SH-SY5Y (cell line): ENCODE measurements around the gene ACVR1C.

ENCODE experiments used
- GATA2 ChIP-seq: IDR thresholded peaks from 2 replicates; pipeline ENCODE4 v1.6.1; 2011; ENCODE audit warnings: mild to moderate bottlenecking, low read depth, low read length
- GATA3 ChIP-seq: IDR thresholded peaks from 2 replicates; pipeline ENCODE4 v1.6.1; 2011; ENCODE audit warnings: low read depth, mild to moderate bottlenecking, low read length, moderate library complexity

ACVR1C gene

DNA sequence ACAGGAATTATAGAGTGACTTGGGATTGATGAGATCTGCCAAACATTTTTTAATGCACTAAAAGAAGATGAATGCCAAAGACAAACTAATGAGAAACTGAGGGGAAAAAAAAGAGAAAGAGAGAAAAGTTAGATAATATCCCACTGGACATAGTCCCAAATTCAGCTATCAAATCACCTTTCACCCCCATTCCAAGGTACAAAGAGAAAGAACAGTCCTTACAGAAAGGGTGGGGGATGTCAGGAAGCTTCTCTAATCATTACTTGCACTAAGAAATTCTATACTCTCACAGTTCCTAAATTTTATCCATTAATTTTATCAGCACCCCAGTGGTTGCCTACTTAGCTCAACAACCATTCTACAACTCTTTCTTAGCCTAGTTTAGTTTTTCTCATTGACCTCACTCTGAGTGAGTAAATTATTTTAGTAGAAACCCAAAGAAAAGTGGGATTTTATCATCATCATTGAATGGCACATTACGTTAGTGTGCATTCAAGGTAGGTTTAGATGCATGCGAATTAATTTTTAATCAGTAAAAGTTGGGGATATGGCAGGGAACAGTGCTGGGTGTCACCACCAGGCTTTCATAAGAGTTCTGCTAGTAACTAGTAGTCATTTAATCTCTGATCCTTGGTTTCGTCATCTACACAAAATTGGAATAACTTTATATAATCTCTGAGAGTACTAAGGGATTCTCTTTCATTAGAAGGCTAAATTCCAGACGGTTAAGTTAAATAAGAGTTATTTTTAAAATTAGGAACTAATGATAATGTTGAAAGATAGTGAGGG lies 99.5 kb downstream of the ACVR1C start:
- no peak for TF ChIP-seq GATA2
- no peak for TF ChIP-seq GATA3

DNA sequence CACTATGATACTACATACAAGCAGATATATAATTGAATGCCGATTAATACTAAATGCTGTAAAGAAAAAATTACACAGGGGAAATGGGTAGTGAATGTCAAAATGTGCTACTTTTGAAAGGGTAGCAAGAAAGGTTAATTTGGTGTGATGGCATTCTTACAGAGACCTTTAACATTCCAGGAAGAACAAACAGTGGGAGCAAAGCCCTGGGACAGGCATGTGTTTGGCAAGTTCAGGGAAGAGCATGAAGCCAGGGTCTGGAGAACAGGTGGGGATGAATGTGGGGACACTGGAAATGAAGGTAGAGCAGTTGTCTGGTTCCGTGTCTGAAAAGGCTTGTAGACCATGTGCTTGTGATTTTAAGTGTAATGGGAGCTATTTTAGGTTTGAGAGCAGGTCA lies 102.6 kb downstream of the ACVR1C start:
- TF ChIP-seq GATA2 (no peak), GATA3 (no peak)

DNA sequence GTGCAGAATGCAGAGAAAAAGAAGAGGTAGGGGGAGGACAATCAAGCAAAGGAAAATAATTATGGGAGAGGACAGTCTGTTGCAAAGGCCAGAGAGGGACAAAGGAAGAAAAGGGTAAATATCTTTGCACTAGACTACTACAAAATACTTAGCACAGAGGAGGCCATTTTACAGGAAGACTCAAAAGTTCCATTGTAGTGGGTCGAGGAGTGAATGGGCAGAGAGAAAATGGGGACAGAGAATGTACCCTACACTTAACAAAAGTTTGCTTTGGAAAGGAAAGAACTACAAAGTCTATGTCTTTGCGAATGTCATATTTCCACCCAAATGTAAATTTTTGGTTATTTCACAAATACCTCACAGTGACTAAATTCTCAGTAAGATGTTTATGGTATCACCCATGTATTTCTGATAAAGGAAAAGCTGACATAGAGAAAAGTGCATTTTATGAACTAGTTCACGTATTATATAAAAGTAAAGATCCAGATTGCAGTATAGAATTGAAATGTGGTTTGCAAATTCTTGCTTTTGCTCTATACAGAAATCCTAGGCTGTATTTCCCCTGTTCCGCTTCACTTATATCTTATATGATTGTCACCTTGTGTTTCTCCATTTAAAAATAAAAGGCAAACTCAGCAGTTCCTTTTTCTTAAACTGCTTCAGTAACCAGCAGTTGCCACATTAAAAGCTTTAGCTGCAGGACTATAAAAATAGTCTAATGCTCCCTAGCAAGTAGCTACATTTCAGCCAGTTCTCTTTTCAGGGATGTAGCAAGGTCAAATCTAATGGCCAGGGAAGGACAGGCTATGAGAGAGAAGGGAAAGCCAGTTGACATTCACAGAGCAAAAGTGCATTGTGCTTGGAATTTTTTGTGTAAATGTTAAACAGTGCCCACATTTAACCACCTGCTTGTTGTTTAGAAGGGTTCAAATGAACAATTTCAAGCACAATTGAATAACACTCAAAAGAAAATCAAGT lies 105.1 kb downstream of the ACVR1C start:
- TF ChIP-seq GATA2 (no peak), GATA3 (no peak)

DNA sequence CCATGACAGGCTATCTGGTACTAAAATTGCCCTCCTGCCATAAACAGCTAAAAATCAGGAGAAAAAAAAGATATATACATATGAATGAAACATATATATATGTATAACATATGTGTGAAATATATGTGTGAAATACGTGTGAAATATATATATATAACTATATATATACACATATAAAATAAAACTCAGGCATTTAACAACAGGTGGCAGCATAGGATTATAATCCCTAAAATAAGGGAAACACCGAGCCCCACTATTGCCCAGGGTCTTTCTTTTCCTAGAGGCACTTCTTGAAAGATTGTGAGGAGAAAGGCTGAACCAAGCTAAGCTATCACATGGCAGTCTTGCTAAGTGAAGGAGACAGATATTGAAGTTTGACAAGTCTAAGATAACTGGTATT lies 118.9 kb downstream of the ACVR1C start:
- TF ChIP-seq GATA2 (no peak), GATA3 (no peak)

DNA sequence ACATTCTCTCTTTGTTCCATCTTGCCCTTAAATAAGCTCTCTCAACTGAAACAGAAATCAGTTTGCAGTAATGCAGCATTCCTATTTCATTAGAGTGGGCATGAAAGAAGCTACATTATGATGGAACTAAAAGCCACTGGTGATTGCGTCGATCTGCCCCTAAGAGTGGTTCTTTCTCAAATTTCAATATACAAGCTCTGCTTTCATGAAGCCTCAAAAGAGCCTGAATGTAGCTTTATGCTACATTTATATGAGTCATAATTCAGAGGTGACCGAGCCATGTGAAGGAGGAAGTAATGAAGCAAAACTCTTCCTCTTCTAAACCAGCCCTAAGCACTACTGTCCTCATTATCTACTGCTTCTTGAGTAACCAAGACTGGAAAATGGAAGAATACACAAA lies 120.0 kb downstream of the ACVR1C start:
- TF ChIP-seq GATA3 (no peak), GATA2 (no peak)

DNA sequence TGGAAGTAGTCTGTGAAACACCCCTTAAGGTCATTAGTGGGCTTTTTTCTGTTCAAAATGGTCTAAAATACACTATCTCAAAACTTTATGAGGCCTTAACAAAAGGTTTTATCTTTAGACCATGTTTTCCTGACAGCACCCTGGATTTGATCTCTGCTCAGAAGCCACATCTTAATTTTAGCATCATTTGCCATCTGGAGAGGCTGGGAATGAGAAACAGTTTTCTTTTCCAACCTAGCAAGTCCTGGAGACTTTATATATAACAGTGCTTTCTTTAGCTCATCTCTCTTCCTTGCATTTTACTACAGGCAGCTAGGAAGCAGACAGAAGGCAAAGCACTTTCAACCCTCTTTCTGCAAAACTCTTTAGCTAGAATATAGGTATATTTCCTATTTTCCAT lies 122.1 kb downstream of the ACVR1C start:
- no peak for TF ChIP-seq GATA3
- TF ChIP-seq GATA2, result no peak

DNA sequence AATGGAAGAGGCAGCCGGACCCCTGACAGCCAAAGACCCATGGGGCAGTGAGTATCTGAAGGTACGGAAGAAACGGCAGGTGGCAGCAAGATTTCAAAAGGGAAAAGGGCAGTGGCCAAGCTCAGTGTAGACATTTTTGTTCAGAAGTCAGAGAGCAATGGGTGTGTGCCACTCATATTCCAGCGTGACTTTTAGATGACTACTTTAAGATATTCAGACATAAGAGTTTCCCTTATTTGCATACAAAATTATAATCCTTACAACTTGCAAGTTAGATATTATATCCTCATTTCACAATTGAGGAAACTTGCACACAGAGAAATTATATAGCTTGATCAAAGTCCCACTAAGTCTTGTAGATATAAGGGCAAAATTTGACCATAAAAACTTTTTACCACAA lies 124.0 kb downstream of the ACVR1C start:
- TF ChIP-seq GATA2 (no peak), GATA3 (no peak)

DNA sequence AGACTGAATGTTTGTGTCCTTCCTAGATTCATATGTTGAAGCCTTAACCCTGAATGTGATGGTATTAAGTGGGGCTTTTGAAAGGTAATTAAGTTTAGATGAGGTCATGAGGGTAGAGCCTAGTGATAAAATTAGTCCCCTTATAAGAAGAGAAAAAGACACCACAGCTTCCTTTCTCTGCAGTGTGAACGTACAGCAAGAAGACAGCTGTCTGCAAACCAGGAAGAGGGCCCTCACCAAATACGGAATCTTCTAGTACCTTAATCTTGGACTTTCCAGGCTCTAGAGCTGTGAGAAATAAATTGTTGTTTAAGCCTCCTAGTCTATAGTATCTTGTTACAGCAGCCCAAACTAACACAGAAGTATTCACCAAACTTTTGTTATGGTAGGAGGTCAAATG lies 127.6 kb downstream of the ACVR1C start:
- TF ChIP-seq GATA3, result no peak
- TF ChIP-seq GATA2, result no peak

DNA sequence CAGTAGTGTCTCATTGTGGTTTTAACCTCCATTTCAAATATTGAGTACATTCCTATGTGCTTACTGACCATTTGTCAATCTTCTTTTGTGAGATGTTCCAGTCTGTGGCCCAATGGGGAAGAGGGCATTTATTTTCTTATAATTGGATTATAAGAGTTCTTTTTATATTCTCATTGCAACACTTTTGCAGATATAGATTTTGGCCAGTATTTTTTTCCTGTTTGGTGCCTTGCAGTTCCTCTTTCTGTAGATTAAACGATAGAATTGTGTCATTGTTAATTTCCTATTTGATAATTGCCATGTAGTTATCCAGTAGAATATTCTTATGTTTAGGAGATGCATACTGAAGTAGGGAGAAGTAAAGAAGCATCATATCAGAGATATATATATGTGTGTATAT lies 128.3 kb downstream of the ACVR1C start:
- TF ChIP-seq GATA3 (no peak), GATA2 (no peak)

DNA sequence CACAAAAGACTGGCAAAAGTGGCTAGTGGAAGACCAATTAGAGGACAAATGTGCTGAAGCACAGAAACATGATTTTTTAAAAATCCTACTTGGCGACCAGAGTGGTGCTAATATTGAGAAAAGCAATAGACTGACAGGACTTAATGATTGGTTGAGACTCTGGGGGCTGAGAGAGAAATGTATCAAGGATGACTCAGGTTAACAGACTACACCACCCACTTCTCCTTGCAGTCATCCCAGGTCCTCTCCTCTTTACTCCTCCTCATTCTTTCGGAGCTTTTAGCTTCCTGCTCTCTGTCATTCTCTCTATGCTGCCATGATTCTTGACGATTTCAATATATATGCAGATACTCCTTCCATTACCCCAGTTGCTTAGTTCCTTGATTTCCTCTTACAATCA lies 130.2 kb downstream of the ACVR1C start:
- TF ChIP-seq GATA2, result no peak
- TF ChIP-seq GATA3, result no peak

DNA sequence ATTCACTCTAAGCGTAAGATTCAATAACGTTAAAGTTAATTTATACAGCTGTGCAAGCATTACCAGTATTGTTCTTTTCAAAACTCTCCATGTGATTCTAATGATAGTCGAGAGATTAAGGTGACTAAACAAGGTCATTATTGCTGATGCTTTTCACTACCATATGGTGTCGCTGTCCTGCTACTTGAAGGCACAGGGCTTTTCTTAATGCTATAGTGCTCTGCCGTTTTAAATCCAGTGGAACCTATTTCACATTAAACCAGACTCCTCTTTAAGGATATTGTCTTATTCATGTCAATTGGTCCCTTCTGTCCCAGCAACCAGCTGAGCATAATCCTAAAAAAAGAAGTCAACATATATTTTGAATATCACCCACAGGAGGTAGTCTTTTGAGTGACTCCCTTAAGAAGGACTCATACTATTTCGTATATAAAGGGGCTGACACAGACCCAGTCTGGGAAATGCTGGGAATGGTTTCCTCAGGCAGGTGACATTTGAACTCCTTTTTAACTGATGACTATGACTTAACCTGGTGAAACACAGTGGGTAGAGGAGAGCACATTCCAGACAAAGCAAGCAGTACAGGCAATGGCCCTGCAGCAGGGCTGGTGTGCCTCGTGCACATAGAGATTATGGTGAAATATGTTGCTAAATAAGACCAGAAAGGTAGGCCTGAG lies 130.9 kb downstream of the ACVR1C start:
- TF ChIP-seq GATA2 (no peak), GATA3 (no peak)

DNA sequence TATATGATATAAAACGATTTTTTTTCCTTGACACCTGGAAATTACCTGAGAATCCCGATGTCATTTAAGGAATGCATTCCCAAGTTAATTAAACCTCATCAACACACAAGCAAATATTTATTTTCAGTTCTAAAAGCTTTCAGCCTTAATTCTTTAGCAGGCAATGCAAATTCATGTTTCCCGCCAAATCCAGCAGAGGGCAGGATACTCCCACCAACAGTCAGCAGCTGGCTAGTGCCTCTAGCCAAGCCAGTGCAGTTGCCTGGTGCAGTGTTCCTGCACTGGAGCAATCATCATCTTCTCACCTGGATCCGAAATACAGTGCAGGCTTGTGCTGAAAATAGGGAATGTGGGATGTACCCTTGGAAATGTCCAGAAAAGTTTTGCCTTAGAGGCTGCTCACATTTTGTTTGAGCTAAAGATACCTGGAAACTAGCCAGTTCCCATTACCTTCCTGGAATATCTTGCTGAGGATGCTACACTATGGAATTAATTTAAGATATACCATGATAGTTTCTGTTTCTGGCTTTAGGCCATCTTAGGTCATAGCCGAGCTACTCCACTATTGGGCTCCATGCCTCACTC lies 136.4 kb downstream of the ACVR1C start:
- TF ChIP-seq GATA2, result no peak
- no peak for TF ChIP-seq GATA3

DNA sequence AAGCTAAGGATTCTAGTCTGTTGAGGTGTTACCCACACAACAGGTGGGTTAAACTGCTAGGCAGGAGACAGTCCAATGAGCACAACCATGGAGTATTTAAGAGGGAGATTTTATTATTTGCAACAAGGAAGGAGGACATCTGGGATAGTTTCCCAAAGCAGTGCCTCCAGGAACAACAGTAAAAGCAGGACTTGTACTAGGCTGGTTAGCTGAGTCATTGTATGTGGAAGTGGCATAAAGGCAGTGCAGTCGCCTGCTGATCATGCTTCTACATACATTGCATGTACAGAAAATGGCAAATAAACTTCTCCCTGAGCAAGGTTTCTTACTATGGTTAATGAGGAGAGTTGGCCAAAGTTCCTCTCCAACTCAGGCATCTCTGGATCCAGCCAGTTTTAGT lies 138.7 kb downstream of the ACVR1C start:
- TF ChIP-seq GATA3 (no peak), GATA2 (no peak)

DNA sequence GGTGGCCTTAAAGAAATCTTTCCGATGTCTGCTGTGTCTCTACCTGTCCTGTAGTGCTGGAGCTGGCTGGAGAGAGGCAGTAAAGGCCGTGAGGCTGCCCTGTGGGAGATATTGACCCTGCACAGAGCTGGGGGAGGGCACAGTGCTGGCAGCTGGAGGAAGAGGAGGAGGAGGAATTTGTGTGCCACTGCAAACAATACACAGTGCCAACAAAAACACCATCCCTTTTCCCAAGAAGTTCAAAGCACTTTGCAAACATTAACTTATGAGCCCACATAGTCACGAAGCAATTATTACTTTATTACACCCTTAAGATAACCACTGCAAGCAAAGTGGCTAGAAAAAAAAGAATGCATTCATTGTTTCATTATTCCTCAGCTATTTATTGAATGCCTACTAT lies 139.8 kb downstream of the ACVR1C start:
- TF ChIP-seq GATA3 (no peak), GATA2 (no peak)
